ENCODE data around the gene PTPN7.

DNA sequence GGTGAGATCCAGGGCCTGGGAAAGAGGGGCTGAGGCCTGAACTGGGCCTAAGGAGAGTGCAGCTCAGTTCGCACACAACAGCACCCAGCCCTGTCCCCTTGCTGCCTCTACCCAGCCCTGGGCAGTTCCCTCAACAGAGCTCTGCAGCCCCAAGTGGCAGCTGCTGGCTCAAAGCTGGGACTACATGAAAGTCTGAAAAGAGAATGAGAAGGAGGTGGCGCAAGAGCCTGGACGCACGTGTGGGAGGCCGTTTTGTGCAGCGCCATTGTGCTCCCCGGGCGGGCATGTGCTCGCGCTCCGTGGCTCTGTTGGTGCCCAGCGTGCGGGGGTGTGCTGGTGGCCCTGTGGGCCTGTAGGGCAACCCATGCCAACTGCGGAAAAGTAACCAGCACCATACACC is 27.4 kb downstream of the PTPN7 start:
- TF ChIP-seq, protein P1, sequence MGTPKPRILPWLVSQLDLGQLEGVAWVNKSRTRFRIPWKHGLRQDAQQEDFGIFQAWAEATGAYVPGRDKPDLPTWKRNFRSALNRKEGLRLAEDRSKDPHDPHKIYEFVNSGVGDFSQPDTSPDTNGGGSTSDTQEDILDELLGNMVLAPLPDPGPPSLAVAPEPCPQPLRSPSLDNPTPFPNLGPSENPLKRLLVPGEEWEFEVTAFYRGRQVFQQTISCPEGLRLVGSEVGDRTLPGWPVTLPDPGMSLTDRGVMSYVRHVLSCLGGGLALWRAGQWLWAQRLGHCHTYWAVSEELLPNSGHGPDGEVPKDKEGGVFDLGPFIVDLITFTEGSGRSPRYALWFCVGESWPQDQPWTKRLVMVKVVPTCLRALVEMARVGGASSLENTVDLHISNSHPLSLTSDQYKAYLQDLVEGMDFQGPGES (IDR thresholded peaks at IDR 0.05; ENCODE audit: low read depth, low read length) = no peak
- TF ChIP-seq, protein P2, sequence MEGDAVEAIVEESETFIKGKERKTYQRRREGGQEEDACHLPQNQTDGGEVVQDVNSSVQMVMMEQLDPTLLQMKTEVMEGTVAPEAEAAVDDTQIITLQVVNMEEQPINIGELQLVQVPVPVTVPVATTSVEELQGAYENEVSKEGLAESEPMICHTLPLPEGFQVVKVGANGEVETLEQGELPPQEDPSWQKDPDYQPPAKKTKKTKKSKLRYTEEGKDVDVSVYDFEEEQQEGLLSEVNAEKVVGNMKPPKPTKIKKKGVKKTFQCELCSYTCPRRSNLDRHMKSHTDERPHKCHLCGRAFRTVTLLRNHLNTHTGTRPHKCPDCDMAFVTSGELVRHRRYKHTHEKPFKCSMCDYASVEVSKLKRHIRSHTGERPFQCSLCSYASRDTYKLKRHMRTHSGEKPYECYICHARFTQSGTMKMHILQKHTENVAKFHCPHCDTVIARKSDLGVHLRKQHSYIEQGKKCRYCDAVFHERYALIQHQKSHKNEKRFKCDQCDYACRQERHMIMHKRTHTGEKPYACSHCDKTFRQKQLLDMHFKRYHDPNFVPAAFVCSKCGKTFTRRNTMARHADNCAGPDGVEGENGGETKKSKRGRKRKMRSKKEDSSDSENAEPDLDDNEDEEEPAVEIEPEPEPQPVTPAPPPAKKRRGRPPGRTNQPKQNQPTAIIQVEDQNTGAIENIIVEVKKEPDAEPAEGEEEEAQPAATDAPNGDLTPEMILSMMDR (IDR thresholded peaks at IDR 0.05) = no peak
- TF ChIP-seq RFX5 (IDR thresholded peaks at IDR 0.05; ENCODE audit: low read length) (no peak), TCF12 (IDR thresholded peaks at IDR 0.05) (no peak), POLR2AphosphoS5 (IDR thresholded peaks at IDR 0.05; ENCODE audit: low read depth, low read length) (no peak)
- TF ChIP-seq, protein P3, sequence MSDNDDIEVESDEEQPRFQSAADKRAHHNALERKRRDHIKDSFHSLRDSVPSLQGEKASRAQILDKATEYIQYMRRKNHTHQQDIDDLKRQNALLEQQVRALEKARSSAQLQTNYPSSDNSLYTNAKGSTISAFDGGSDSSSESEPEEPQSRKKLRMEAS (IDR thresholded peaks at IDR 0.05; ENCODE audit: low read depth) = no peak
